ENCODE results near the gene INS. TPM values are rescaled to one million over a fixed set of nuclear protein-coding genes. Genes with fewer than 3 reads are reported as not detected.

The INS gene
- total and polyA plus RNA-seq, 4 donors = 1.2 to 3.3 TPM; not detected in 2

- H3K36me3 ChIP-seq (ENCODE audit: control insufficient read depth in 4 of 4, insufficient read depth in 4 of 4, low read length in 4 of 4) = no peaks in the 10 kb centered on the region
- ATAC-seq (ENCODE audit: insufficient read depth, low FRiP score) (no peak), DNase-seq (no peak)
- no peak overlapping the region for H3K9ac ChIP-seq (ENCODE audit: insufficient read depth in 1 of 2, low read length in 2 of 2)
- no peaks in the 10 kb centered on the region for H3K27me3 ChIP-seq (ENCODE audit: control insufficient read depth in 3 of 3, insufficient read depth in 3 of 3, low read length in 2 of 3)
- 94% methylated on average over 14 of the region's 14 CpGs for WGBS, 2 donors
- peaks cover 0 to 3% (median 0%) of the 10 kb centered on the region in 5 donors for H3K4me1 ChIP-seq (ENCODE audit: control insufficient read depth in 5 of 5, insufficient read depth in 5 of 5, low read length in 5 of 5)
- H3K4me3 ChIP-seq = no peak overlapping the region
- H3K27ac ChIP-seq (ENCODE audit: low read depth in 1 of 2, low read length in 1 of 2) = no peak overlapping the region
- no peak for TF ChIP-seq CTCF (IDR thresholded peaks at IDR 0.05; ENCODE audit: control extremely low read depth, extremely low read depth)
- peaks cover 0 to 3% (median 1%) of the 10 kb centered on the region in 4 donors for H3K9me3 ChIP-seq (ENCODE audit: control insufficient read depth in 4 of 4, insufficient read depth in 3 of 4, low read length in 3 of 4)
These were observed 15.4 kb upstream of the INS start for GRCh38 chr11:2176389-2176900.

GRCh38 chr11:2175659-2176058 is 14.7 kb upstream of the INS start:
- Histone ChIP-seq H3K4me1 (ENCODE audit: control insufficient read depth in 5 of 5, insufficient read depth in 5 of 5, low read length in 5 of 5) (peaks cover 0 to 3% (median 0%) of the 10 kb centered on the region in 5 donors), H3K9me3 (ENCODE audit: control insufficient read depth in 4 of 4, insufficient read depth in 3 of 4, low read length in 3 of 4) (peaks cover 0 to 3% (median 1%) of the 10 kb centered on the region in 4 donors), H3K27me3 (ENCODE audit: control insufficient read depth in 3 of 3, insufficient read depth in 3 of 3, low read length in 2 of 3) (no peaks in the 10 kb centered on the region), H3K9ac (ENCODE audit: insufficient read depth in 1 of 2, low read length in 2 of 2) (no peak overlapping the region), H3K4me3 (no peak overlapping the region), H3K27ac (ENCODE audit: low read depth in 1 of 2, low read length in 1 of 2) (no peak overlapping the region), H3K36me3 (ENCODE audit: control insufficient read depth in 4 of 4, insufficient read depth in 4 of 4, low read length in 4 of 4) (no peaks in the 10 kb centered on the region)
- 57 to 64% methylated on average over 12 to 13 of the region's 13 CpGs for WGBS, 2 donors
- no peak for TF ChIP-seq CTCF (IDR thresholded peaks at IDR 0.05; ENCODE audit: control extremely low read depth, extremely low read depth)
- no peak for ATAC-seq (ENCODE audit: insufficient read depth, low FRiP score)
- no peak for DNase-seq

GRCh38 chr11:2174361-2174760 is 13.4 kb upstream of the INS start:
- no peaks in the 10 kb centered on the region for H3K27me3 ChIP-seq (ENCODE audit: control insufficient read depth in 3 of 3, insufficient read depth in 3 of 3, low read length in 2 of 3)
- H3K9me3 ChIP-seq (ENCODE audit: control insufficient read depth in 4 of 4, insufficient read depth in 3 of 4, low read length in 3 of 4) = peaks cover 0 to 3% (median 1%) of the 10 kb centered on the region in 4 donors
- DNase-seq (no peak), ATAC-seq (ENCODE audit: insufficient read depth, low FRiP score) (no peak)
- H3K4me1 ChIP-seq (ENCODE audit: control insufficient read depth in 5 of 5, insufficient read depth in 5 of 5, low read length in 5 of 5) = peaks cover 0 to 3% (median 0%) of the 10 kb centered on the region in 5 donors
- no peak overlapping the region for H3K4me3 ChIP-seq
- TF ChIP-seq CTCF (IDR thresholded peaks at IDR 0.05; ENCODE audit: control extremely low read depth, extremely low read depth) = no peak
- no peak overlapping the region for H3K9ac ChIP-seq (ENCODE audit: insufficient read depth in 1 of 2, low read length in 2 of 2)
- no peak overlapping the region for H3K27ac ChIP-seq (ENCODE audit: low read depth in 1 of 2, low read length in 1 of 2)
- H3K36me3 ChIP-seq (ENCODE audit: control insufficient read depth in 4 of 4, insufficient read depth in 4 of 4, low read length in 4 of 4) = no peaks in the 10 kb centered on the region
- WGBS, 2 donors = 87 to 94% methylated on average over 11 of the region's 11 CpGs

- H3K9ac ChIP-seq (ENCODE audit: insufficient read depth in 1 of 2, low read length in 2 of 2) = no peak overlapping the region
- H3K9me3 ChIP-seq (ENCODE audit: control insufficient read depth in 4 of 4, insufficient read depth in 3 of 4, low read length in 3 of 4) = peaks cover 0 to 3% (median 1%) of the 10 kb centered on the region in 4 donors
- peaks cover 0 to 3% (median 0%) of the 10 kb centered on the region in 5 donors for H3K4me1 ChIP-seq (ENCODE audit: control insufficient read depth in 5 of 5, insufficient read depth in 5 of 5, low read length in 5 of 5)
- H3K27ac ChIP-seq (ENCODE audit: low read depth in 1 of 2, low read length in 1 of 2) = no peak overlapping the region
- no peak for ATAC-seq (ENCODE audit: insufficient read depth, low FRiP score)
- no peak for TF ChIP-seq CTCF (IDR thresholded peaks at IDR 0.05; ENCODE audit: control extremely low read depth, extremely low read depth)
- 76 to 82% methylated on average over 11 of the region's 11 CpGs for WGBS, 2 donors
- no peaks in the 10 kb centered on the region for H3K27me3 ChIP-seq (ENCODE audit: control insufficient read depth in 3 of 3, insufficient read depth in 3 of 3, low read length in 2 of 3)
- no peak for DNase-seq
- H3K4me3 ChIP-seq = no peak overlapping the region
- no peaks in the 10 kb centered on the region for H3K36me3 ChIP-seq (ENCODE audit: control insufficient read depth in 4 of 4, insufficient read depth in 4 of 4, low read length in 4 of 4)
These were observed 12.8 kb upstream of the INS start for GRCh38 chr11:2173761-2174160.

Measured in lung (tissue), 12 donors.